Activated CD8-positive, alpha-beta T cell treated with anti-CD3 and anti-CD28 coated beads for 36 hours (primary cell): ENCODE results near the gene ZNF839. TPM values are rescaled to one million over a fixed set of nuclear protein-coding genes. Genes with fewer than 3 reads are reported as not detected.
A peak's percentile ranks its signal among the peaks of the same experiment; 100 is the strongest.

Source experiments
- ATAC-seq: fragments of 200-7000 bp; cut with Tn5 transposase; one replicate; pipeline ENCODE4 v1.10.0; 2021; ENCODE audit warnings: mild to moderate bottlenecking, moderate library complexity
- CTCF ChIA-PET: fragments of 350-600 bp; sonication (Branson Sonifier 250); formaldehyde crosslinking; loops from one replicate; lab custom pipeline; 2021; ENCODE audit warnings: antibody characterized with exemption; lab: Charles Lee
- POLR2A ChIA-PET: fragments of 350-600 bp; sonication (Branson Sonifier 250); formaldehyde crosslinking; loops from one replicate; lab custom pipeline; 2021; ENCODE audit warnings: antibody characterized with exemption; lab: Charles Lee
- DNase-seq: peaks from one replicate; pipeline ENCODE4 v3.0.0-alpha.2; 2020
- H3K27ac Mint-ChIP-seq: one replicate; pipeline ENCODE4 v1.8.0; 2021; ENCODE audit warnings: mild to moderate bottlenecking, mixed read lengths
- H3K27me3 Mint-ChIP-seq: one replicate; pipeline ENCODE4 v1.8.0; 2021; ENCODE audit warnings: mixed read lengths
- H3K36me3 Mint-ChIP-seq: one replicate; pipeline ENCODE4 v1.8.0; 2021; ENCODE audit warnings: low read depth, mixed read lengths
- H3K4me1 Mint-ChIP-seq: one replicate; pipeline ENCODE4 v1.8.0; 2021; ENCODE audit warnings: low read depth, mixed read lengths
- H3K4me3 Mint-ChIP-seq: one replicate; pipeline ENCODE4 v1.8.0; 2021; ENCODE audit warnings: mild to moderate bottlenecking, moderate library complexity, mixed read lengths
- H3K9me3 Mint-ChIP-seq: one replicate; pipeline ENCODE4 v1.8.0; 2021; ENCODE audit warnings: mixed read lengths
- CTCF ChIP-seq: fragments of 200-600 bp; IDR thresholded peaks from one replicate; pipeline ENCODE4 v1.8.0; 2022; ENCODE audit warnings: antibody characterized with exemption, mild to moderate bottlenecking
- intact Hi-C: fragments of 100-400 bp; cut with micrococcal nuclease; formaldehyde crosslinking; loops from one replicate; pipeline ENCODE4 v1.10.0; 2022
- total RNA-seq, 2 experiments: library from RNA; stranded (reverse); gene quantifications; one replicate each; pipeline ENCODE4 v1.2.3, GENCODE V29; 2021

Gene ZNF839
- total RNA-seq, 2 experiments from 2014 or later = 16.7 to 18.6 TPM

GRCh38 chr14:102314242-102315011 lies 5.1 kb upstream of the ZNF839 start:
- no peaks in the 10 kb centered on the region for H3K9me3 Mint-ChIP-seq
- peak; percentile 98 for TF ChIP-seq CTCF
- peak; percentile 66 for ATAC-seq
- ChIA-PET CTCF (interaction anchor here (0.6 to 3.8 kb wide), 37 partner anchors 10 to 435 kb away, joined by 3 to 39 read pairs (median 4); partner anchors contain the start of gene MOK), POLR2A (interaction anchor here (0.7 to 2.0 kb wide), 7 partner anchors 9 to 229 kb away, joined by 3 to 10 read pairs (median 4); partner anchors contain the start of gene MOK)
- no peaks in the 10 kb centered on the region for H3K36me3 Mint-ChIP-seq
- H3K4me1 Mint-ChIP-seq = peaks cover 33% of the 10 kb centered on the region
- intact Hi-C loops = loop anchor here (2.0 kb wide), 1 partner anchor 80 kb away; no protein-coding TSS in a partner anchor
- H3K4me3 Mint-ChIP-seq = peak overlapping the region; percentile 72
- DNase-seq = peak; percentile 86
- no peaks in the 10 kb centered on the region for H3K27me3 Mint-ChIP-seq
- H3K27ac Mint-ChIP-seq = peak overlapping the region; percentile 83

GRCh38 chr14:102315121-102315520 lies 4.4 kb upstream of the ZNF839 start:
- CTCF ChIA-PET = interaction anchor here (1.0 to 3.8 kb wide), 17 partner anchors 10 to 355 kb away, joined by 3 to 39 read pairs (median 4); partner anchors contain the start of gene MOK
- no peaks in the 10 kb centered on the region for H3K36me3 Mint-ChIP-seq
- DNase-seq (no peak), ATAC-seq (no peak)
- peaks cover 33% of the 10 kb centered on the region for H3K4me1 Mint-ChIP-seq
- no peaks in the 10 kb centered on the region for H3K27me3 Mint-ChIP-seq
- no peak for TF ChIP-seq CTCF
- intact Hi-C loops = loop anchor here (2.0 kb wide), 1 partner anchor 80 kb away; no protein-coding TSS in a partner anchor
- H3K9me3 Mint-ChIP-seq = no peaks in the 10 kb centered on the region
- H3K4me3 Mint-ChIP-seq = peak overlapping the region; percentile 72
- no peak overlapping the region for H3K27ac Mint-ChIP-seq
- POLR2A ChIA-PET = interaction anchor here (0.8 to 2.0 kb wide), 3 partner anchors 10 to 350 kb away, joined by 3 to 10 read pairs (median 6); partner anchors contain the start of gene MOK

GRCh38 chr14:102316338-102316742 lies 3.2 kb upstream of the ZNF839 start:
- H3K36me3 Mint-ChIP-seq = no peaks in the 10 kb centered on the region
- intact Hi-C loops = loop anchor here (2.0 kb wide), 1 partner anchor 352 kb away; the partner anchor contains the start of gene DYNC1H1

GRCh38 chr14:102316743-102317563 lies 2.6 kb upstream of the ZNF839 start:
- Mint-ChIP-seq H3K36me3 (no peaks in the 10 kb centered on the region), H3K9me3 (no peaks in the 10 kb centered on the region), H3K27ac (peak overlapping the region; percentile 84), H3K4me3 (peak overlapping the region; percentile 96), H3K4me1 (peaks cover 47% of the 10 kb centered on the region), H3K27me3 (no peaks in the 10 kb centered on the region)
- TF ChIP-seq CTCF = peak; percentile 65
- peak; percentile 94 for DNase-seq
- POLR2A ChIA-PET = interaction anchor here (0.7 to 1.2 kb wide), 7 partner anchors 12 to 229 kb away, joined by 3 to 6 read pairs (median 3); partner anchors contain the start of genes CINP and TECPR2
- intact Hi-C loops = loop anchor here (2.0 kb wide), 1 partner anchor 352 kb away; the partner anchor contains the start of gene DYNC1H1
- peak; percentile 62 for ATAC-seq
- CTCF ChIA-PET = interaction anchor here (0.7 to 2.1 kb wide), 7 partner anchors 9 to 361 kb away, joined by 3 to 10 read pairs (median 4); partner anchors contain the start of genes DYNC1H1 and MOK

More at GRCh38 chr14:102316338-102316742, 3.2 kb upstream of the ZNF839 start:
- Mint-ChIP-seq H3K27me3 (no peaks in the 10 kb centered on the region), H3K4me3 (peak overlapping the region; percentile 96), H3K27ac (peak overlapping the region; percentile 84), H3K9me3 (no peaks in the 10 kb centered on the region), H3K4me1 (peaks cover 42% of the 10 kb centered on the region)
- ChIA-PET POLR2A (interaction anchor here (0.7 to 1.2 kb wide), 6 partner anchors 11 to 232 kb away, joined by 3 to 6 read pairs (median 3); no protein-coding TSS in a partner anchor), CTCF (interaction anchor here (0.8 to 3.8 kb wide), 7 partner anchors 12 to 360 kb away, joined by 3 to 18 read pairs (median 4); partner anchors contain the start of genes DYNC1H1 and MOK)
- ATAC-seq (no peak), DNase-seq (peak; percentile 64)
- no peak for TF ChIP-seq CTCF
